Iris pigment epithelial cell (primary cell): Measurements from ENCODE around the gene ZNF768.

Experiments used
- DNase-seq: peaks from one replicate; pipeline ENCODE4 v3.0.0-alpha.2; 2011; ENCODE audit warnings: low read depth

Gene ZNF768

DNA sequence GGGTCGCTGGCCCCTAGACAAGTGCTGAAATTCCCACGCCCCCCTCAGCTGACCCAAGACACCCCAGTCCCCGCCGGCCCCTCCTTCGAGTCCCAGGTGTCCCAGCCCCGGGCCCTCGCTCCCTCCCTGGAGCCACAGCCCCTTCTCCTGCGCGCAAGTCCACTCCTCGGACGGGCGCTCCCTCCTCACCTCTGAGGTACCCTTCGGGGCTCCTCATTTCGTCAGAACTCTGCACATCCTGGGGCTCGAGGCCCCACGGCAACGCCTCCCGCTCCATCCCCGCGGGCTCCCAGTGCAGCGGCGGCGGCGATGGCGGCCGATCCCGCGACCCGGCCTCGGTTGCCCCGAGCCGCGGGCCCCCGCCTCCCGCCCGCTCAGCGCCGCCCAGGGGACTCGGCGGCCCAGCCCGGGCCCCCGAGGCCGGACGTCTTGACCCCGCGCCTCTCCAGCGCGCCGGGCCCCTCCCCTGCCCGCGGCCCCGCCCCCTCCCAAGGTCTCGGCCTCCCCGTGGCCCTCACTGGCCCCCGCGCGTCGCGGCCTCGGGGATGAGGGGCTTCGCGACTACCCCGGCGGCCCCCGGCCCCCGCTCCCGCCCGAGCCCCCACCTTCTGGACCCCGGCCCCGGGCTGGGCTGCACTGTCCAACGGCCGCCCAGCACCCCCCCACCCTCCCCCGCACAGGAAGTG, at the start of gene ZNF768:
Gene ZNF768, minus strand, starts transcription at position 430 of the 686 bp plus-strand sequence. Its CDS starts 153 bp downstream, at position 277.
- DNase-seq: peak; percentile 17

DNA sequence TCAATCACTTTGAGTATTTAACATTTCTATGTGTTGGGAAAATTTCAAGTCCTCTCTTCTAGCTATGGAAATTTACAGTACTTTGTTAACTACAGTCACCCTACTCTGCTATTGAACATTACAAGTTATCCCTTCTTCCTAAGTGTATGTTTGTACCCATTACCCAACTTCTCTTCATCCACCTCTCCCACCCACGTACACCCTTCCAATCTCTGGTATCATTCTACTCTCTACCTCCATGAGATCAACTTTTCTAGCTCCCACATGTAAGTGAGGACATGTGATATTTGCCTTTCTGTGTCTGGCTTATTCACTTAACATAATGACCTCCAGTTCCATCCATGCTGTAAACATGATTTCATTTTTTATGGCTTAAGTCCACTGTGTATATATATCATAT, 48.3 kb upstream of the ZNF768 start:
- DNase-seq: no peak

DNA sequence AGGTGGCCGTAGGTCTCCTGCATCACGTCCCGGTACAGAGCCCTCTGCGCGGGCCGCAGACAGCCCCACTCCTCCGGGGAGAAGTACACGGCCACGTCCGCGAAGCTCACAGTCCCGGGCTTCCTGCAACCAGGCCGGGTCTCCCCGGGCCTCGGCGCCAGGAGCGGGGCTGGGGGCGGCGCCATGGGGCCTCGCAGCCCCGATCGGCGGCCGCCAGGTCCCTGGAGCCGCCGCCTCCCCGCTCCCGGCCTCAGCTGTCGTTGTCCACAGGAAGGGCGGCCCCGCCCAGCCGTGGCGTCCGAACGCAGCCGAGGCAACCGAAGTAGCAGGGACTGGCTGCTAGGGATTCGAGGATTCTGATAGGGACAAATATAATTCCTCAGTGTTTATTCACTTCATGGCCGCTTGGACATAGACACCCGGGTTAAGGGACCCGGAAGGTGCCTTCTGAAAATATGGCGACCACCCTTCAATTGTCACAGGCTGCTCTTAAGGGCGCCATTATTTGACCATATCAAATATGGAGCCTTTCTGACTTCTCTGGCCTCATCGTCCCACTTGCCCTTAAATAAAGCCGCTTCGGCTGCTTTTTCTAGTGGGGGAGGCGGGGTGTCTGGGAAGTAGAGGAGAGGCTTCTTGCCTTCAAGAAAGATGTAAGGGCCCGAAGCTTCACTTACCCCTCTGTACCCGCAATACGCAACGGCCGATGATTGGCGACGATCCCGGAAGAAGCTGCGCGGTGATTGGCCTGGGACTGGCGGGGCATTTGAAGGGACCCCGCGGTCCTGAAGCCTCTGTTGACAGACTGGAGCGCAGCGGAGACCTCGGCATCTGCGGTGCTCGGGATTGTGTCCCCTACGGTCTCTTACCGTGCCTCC, 45.3 kb upstream of the ZNF768 start, which contains the start of gene ZNF688:
Gene ZNF688, minus strand, starts transcription at position 270 of the 878 bp plus-strand sequence. Its CDS starts 85 bp downstream, at position 185.
- DNase-seq: peak; percentile 99

DNA sequence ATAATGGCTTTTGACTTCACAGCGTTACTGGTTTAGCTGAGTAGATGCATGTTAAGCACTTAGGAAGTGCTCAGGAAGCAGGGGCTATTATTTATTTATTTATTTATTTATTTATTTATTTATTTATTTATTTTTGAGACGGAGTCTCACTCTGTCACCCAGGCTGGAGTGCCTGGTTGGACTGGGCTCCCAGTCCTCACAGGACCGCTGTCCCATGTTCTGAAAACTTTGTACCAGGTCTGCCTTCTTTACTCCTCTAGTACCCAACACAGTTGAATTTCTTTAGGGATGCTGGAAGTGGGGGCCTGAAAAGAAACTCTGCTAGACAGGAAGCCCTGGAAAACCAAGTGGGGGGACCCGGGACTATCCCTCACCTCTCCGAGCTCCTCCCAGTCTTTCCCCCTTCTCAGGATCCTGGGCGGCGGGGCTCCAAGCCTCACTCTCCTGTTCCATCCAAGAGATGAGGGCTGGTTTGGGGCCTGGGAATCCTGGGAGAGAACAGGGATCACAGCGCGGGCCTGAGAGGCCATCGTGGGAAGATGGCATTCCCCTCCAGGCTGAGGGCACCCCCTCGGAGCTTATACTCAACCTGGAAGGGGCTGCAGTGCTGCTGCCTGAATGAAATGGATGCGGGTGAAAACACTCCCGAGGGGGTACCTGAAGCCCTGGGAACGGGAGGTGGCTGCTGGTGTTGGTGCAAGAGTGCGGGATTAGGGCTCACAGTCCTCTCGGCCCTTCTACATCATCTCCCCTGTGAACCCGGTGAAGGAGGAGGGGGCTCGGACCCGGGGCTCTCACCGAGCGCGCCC, 44.5 kb upstream of the ZNF768 start:
- DNase-seq: no peak

DNA sequence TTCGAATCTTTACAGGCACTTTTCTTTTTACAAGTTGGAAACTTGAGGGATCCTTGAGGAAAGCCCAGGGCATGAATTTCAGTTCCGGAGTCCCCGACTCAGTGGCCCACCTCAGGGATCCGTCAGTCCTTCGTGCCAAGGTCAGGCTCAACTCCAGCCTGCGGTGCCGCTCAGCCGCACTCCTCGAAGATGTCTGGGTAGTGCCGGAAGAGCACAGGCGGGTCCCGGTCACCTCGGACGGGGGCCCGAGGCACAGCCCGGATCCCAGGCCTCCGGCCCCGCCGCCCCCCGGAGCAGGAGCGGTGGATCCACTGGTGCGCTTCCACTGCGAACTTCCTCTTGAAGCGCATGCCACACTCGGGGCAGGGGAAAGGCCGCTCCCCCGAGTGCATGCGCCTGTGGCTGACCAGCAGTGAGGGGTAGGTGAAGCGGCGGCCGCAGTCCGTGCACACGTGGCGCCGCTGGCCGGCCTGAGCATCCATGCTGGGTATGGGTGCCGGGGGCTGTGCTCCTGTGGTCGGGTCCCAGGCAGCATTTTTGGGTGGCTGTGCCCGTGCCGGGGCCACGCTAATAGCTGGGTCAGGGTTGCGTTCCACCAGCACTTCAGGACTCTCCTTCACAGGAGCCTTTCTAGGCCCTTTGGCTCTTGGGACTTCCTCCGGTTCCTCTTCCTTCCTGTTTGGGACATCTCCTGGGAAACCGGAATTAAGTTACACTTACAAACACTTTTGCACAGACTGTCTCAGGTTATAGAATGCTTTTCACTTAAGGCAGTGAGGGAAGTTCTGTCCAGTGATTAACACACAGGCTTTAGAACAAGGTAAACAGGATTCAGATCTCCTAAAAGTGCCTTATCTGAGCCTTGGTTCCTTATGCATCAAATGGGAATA, 43.6 kb upstream of the ZNF768 start:
- no peak for DNase-seq

DNA sequence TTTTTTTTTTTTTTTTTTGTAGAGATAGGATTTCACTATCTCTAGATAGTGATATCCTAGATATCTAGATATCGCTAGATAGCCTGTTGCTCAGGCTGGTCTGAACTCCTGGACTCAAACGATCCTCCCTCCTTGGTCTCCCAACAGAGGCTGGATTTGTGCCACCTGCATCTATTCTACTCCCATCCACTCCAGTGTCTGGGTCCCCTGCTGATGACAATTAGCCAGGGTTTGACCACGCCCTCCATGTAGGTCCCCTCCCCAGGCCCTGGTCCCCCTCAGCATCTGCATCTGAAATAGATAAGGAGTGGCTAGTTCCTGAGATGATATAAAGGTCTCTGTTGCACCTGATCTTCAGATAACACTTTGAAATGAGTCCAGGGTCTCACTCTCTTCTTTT, 42.9 kb upstream of the ZNF768 start:
- no peak for DNase-seq

DNA sequence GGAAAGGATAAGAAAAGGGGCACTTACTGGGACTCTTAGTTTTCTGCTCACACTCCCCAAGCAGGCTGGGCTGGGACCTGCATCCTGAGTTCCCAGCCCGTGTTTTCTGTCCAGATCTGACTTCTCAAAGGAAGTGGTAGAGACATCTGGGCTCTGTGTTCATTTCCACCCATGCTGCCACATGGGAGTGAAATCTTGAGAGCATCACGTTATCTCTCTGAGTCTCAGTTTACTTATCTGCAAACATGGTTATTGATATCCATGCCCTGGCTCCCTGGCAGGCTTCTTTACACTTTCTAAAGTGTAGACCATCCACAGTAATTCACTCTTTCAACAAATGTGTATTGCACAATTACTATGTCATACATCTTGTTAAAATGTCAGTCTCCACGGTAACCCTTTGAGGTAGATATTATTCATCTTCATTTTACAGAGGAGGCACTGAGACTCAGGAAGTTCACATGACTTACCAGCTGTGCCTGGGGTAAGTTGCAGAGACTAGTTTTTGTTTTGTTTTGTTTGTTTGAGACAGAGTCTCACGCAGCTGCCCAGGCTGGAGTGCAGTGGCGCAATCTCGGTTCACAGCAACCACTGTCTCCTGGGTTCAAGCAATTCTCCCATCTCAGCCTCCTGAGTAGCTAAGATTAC, 41.7 kb upstream of the ZNF768 start:
- DNase-seq: peak; percentile 93

DNA sequence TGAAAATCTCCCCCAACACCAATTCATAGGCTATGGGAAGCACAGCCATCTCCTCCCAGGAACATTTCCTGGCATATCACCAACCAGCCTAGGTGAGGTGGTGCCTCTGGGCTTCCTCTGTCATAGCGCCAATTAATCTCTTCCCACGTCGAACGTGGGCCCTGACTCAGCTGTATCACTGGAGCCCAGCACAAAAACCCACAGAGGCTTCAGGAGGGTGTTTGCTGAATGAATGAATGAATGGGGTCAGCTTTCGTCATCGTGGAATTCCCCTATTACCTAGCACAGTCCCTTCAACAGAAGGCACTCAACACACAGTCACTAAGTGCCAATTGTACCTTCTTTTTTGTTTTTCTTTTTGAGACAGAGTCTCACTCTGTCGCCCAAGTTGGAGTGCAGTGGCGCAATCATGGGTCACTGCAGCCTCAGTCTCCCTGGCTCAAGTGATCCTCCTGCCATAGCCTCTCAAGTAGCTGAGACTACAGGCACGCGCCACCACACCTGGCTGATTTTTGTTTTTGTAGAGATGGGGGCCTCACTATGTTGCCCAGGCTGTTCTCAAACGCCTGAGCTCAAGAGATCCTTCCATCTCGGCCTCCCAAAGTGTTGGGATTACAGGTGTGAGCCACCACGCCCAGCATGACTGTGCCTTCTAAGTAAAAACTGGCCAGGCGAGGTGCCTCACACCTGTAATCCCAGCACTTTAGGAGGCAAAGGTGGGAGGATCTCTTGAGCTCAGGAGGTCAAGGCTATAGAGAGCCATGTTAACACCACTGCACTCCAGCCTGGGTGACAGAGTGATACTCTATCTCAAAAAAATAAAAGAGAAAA, 41.0 kb upstream of the ZNF768 start:
- DNase-seq: no peak

DNA sequence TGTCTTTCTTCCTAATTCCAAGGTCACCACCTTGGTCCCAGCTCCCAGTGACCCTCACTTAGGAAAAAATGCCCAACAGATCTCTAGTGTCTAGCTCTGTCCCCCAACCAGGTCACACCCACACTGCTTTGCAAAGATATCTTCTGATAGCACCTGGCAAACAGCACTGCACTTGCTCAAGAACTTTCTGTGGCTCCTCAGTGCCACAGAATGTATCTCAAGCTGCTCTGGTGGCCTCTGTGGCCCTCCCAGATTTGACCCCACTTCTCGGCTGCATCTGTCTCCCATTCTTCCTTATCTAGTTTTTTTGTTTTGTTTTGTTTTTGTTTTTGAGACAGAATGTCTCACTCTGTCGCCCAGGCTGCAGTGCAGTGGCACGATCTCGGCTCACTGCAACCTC, 40.2 kb upstream of the ZNF768 start:
- DNase-seq: no peak

DNA sequence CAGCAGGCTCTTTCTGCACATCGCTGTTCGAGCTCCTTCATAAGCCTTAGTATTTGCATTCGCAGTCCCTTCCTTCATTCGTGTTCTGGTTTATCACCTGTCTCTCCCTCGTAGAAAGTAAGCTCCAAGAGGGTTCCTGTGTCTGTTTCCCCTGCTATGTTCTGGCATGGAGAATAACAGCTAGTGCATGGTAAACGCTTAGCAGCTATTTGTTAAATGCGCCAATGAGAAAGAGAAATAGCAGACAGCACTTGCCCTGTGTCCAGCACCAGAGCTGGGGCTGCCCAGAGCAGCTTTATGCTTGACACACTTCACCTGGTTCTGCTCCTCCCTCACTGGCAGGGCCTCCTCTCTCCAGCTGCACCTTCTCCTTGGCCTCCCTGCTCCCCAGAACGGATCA, 39.6 kb upstream of the ZNF768 start:
- no peak for DNase-seq

DNA sequence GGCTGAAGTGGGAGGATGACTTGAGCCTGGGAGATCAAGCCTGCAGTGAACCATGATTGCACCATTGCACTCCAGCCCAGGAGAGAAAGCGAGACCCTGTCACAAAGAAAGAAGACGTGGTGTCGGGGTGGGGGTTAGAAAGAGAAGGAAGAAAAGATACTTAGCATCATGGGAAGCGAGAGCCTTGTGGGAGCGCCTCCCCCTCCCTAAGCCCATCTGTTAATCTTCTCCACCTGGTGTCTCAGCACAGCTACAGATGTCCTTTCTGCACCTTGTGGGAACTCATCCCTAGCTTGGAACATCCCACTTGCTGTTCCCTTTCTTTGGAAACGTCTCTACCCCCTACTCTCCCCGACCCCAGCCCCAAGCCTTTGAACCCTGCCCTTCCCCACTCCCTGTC, 39.2 kb upstream of the ZNF768 start:
- DNase-seq: no peak

DNA sequence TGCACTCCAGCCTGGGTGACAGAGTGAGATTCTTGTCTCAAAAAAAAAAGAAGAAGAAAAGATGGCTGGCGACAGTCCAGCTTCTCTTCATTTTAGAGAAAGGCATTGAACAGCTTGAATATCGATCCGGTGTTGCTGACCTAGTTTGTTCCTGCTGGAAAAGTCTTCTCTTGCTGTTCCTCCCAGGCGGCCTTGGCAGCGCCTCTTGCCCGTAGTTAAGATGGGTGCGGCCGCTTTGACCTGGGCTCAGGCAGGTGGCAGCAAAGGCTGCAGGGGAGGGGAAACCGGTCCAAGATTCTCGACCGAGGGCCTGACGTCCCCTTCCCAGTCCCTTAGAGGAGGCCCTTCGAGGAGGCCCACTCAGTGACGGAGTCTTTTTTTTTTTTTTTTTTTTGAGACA, 35.7 kb upstream of the ZNF768 start:
- DNase-seq: no peak

DNA sequence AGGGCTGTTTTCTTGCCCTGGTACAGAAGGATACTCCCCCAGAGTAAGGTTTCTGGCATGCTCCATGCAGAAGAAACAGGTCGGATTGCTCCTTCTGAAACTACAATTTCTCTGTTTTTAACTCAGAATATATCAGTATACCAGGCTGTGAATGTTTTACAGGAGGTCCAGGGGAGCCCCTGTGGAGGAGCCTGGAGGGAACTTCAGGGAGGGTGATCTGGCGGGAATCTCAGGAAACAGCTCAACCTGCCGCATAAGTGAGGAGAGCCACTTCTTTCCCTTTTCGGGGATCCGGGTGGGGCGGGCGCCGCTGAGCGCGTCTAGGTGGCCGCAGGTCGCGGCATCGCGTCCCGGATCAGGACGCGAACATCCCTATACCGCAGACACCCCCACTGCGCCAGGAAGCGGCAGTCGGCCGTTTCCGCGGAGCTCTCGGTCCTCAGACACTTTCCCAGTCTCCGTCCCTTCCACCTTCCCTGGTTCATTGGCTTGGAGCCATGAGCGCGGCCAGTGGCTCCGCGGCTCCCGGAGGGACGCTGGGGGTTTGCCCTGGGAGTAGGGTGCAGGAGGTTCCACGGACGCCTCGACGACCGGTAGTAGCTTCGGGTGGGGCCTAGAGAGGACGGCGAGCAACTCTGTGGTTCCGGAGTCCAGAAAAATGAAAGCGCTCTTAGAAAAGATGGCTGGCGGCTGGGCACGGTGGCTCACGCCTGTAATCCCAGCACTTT, 34.9 kb upstream of the ZNF768 start:
- DNase-seq: no peak

DNA sequence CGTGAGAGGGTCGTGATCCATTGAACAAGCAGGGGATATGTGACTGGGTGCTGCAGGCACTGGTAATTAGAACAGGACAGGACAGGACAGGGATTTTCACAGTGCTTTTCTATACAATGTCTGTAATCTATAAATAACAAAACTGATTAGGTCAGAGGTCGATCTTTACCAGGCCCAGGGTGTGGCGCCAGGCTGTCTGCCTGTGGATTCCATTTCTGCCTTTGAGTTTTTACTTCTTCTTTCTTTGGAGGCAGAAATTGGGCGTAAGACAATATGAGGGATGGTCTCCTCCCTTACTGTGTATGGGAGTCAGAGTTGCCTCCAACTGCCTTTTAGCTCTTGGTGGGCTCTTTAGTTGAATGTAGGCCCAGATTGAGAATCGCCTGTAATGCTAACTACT, 33.3 kb upstream of the ZNF768 start:
- DNase-seq: no peak

DNA sequence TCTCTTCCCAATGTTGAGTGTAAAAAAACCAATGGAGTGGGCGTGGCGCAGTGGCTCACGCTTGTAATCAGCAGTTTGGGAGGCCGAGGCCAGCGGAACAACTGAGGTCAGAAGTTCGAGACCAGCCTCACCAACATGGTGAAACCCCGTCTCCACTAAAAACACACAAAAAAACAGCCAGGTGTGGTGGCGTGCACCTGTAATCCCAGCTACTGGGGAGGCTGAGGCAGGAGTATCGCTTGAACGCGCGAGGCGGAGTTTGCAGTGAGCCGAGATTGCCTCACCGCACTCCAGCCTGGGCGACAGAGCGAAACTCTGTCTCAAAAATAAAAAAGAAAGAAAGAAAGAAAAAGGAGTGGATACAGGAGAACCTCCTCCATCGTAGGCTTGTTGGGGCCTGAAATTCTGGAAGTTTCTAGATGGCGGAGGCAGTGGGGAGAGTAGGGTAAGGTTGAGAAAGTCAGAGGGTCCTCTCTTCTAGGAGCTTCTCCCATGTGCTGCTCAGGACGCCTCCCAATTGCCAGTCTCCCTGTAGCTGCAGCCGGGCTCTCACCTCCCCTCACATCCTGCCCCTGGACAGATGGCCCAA, 32.5 kb upstream of the ZNF768 start:
- no peak for DNase-seq

DNA sequence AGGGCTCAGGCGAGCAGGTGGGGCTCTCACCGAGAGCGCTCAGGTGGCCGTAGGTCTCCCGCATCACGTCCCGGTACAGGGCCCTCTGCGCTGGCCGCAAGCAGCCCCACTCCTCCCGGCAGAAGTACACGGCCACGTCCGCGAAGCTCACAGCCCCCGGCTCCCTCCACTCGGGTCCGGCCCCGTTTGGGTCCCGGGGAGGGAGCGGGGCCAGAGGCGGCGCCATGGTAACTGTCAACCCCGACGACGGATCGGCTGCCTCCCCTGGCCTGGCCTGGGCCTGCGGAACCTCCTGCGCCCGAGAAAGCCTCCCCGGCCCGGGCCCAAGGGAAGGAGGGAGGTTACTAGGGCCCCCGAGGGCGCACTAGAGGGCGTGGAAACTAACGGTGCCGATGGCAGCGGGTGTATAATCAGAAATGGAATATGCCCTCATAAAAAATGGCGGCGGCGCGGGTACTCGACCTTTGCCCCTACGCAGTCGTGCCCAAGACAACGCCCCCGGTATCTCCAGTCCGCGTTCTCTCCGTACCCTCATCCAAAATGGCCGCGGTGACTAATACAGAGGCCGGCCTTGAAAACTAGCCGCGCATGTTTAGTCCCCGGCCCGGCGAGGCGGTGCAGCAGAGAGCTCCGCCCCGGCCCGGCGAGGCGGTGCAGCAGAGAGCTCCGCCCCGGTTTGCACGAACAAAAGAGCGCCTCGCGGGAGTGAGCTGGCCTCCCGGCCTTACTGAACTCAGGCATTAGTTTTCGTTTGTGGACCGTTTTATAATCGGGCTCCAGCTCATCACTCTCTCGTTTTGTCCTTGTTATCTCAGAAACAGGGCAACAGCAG, 31.8 kb upstream of the ZNF768 start, which contains the start of gene ZNF764:
Gene ZNF764, minus strand, starts transcription at position 418 of the 832 bp plus-strand sequence. Its CDS starts 192 bp downstream, at position 226.
- peak; percentile 98 for DNase-seq

DNA sequence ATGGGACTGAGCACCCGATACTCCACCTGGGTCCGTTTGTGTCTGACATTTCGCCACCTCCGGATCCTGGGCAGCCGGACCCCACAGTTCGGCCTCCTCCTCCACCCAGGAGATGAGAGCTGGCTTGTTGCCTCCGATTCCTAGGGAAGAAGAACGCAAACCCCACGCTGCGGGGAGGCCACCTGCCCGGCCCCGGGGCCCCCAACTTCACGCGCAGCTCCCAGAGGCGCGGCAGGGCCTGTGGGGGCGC, 31.3 kb upstream of the ZNF768 start:
- DNase-seq: no peak

DNA sequence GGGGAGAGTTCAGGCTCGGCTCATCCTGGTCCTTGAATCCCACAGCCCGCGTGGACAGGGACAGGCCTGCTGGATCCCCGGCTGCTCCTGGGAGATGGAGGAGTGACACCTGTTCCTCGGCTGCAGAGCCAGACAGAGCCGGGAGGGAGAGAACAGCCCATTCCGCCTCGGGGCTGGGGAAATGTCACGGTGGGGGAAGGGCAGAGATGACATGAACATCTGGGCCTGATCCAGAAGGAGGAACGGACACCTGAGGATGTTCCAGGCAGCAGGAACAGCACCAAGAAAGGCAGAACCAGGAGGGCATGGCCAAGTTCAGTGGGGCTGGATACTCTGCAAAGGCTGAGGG, 29.7 kb upstream of the ZNF768 start:
- no peak for DNase-seq
